Activated CD4-positive, alpha-beta T cell treated with anti-CD3 and anti-CD28 coated beads, Interleukin-2, amount 50 U/mL, for 4 hours (primary cell): ENCODE measurements around the gene PRDM16.

Experiments used
- DNase-seq, 2 experiments: peaks; one replicate each; pipeline ENCODE4 v3.0.0-alpha.2; 2020

The PRDM16 gene

GRCh38 chr1:3366126-3367051, 297.4 kb downstream of the PRDM16 start:
- DNase-seq: no peak

GRCh38 chr1:3367376-3367775, 298.4 kb downstream of the PRDM16 start:
- DNase-seq: no peak

- DNase-seq: no peak
Observed at GRCh38 chr1:3368059-3368458, 299.1 kb downstream of the PRDM16 start.

GRCh38 chr1:3368711-3369445, 299.9 kb downstream of the PRDM16 start:
- DNase-seq: no peak

GRCh38 chr1:3369446-3370076, 300.6 kb downstream of the PRDM16 start:
- DNase-seq: no peak

GRCh38 chr1:3370856-3371703, 302.1 kb downstream of the PRDM16 start:
- no peak for DNase-seq

- DNase-seq: no peak
Observed at GRCh38 chr1:3372317-3372716, 303.3 kb downstream of the PRDM16 start.

- DNase-seq: no peak
Observed at GRCh38 chr1:3373175-3373574, 304.2 kb downstream of the PRDM16 start.

- DNase-seq: no peak
Observed at GRCh38 chr1:3373700-3374405, 304.9 kb downstream of the PRDM16 start.

GRCh38 chr1:3375245-3375644, 306.2 kb downstream of the PRDM16 start:
- no peak for DNase-seq

GRCh38 chr1:3377166-3377565, 308.2 kb downstream of the PRDM16 start:
- no peak for DNase-seq

- no peak for DNase-seq
Observed at GRCh38 chr1:3377604-3378279, 308.7 kb downstream of the PRDM16 start.

- DNase-seq: no peak
Observed at GRCh38 chr1:3378411-3379208, 309.6 kb downstream of the PRDM16 start.

GRCh38 chr1:3379934-3380333, 310.9 kb downstream of the PRDM16 start:
- DNase-seq: no peak

GRCh38 chr1:3380469-3380868, 311.5 kb downstream of the PRDM16 start:
- no peak for DNase-seq

- DNase-seq: no peak
Observed at GRCh38 chr1:3381901-3382300, 312.9 kb downstream of the PRDM16 start.

- DNase-seq: no peak
Observed at GRCh38 chr1:3382326-3383057, 313.5 kb downstream of the PRDM16 start.

- no peak for DNase-seq
Observed at GRCh38 chr1:3383679-3384078, 314.7 kb downstream of the PRDM16 start.

- no peak for DNase-seq
Observed at GRCh38 chr1:3384407-3384806, 315.4 kb downstream of the PRDM16 start.
